Suprapubic skin (tissue), 4 donors: ENCODE data around the gene PLAC8. TPM values are rescaled to one million over a fixed set of nuclear protein-coding genes. Genes with fewer than 3 reads are reported as not detected.
"Not testable (repeated sequence)": the region's sequence is repeated elsewhere in the genome, so short reads cannot be mapped to it uniquely, and the experiment has no call there.

Experiments
- DNase-seq, 2 donors: peaks; one replicate each; pipeline ENCODE4 v3.0.0-alpha.2; 2019; ENCODE audit warnings: low spot score in 2 of 2
- H3K27ac ChIP-seq: fragments of 200-600 bp; sonication (generic); one replicate; pipeline ENCODE4 v1.5.1; 2019
- H3K27me3 ChIP-seq: fragments of 200-600 bp; sonication (generic); one replicate; pipeline ENCODE4 v1.5.1; 2019
- H3K36me3 ChIP-seq: fragments of 200-600 bp; sonication (generic); one replicate; pipeline ENCODE4 v1.5.1; 2019
- H3K4me1 ChIP-seq: fragments of 200-600 bp; sonication (generic); one replicate; pipeline ENCODE4 v1.5.1; 2019
- H3K4me3 ChIP-seq: fragments of 200-600 bp; sonication (generic); one replicate; pipeline ENCODE4 v1.5.1; 2019; ENCODE audit warnings: mild to moderate bottlenecking
- H3K9me3 ChIP-seq: fragments of 200-600 bp; sonication (generic); one replicate; pipeline ENCODE4 v1.5.1; 2019
- EP300 ChIP-seq: sonication (generic); formaldehyde crosslinking; IDR thresholded peaks from one replicate; pipeline ENCODE4 v1.6.1; 2017; ENCODE audit warnings: antibody characterized with exemption
- POLR2A ChIP-seq, 2 donors: fragments of 450-650 bp; IDR thresholded peaks; one replicate each; pipeline ENCODE4 v1.6.1; 2017; ENCODE audit warnings: antibody characterized with exemption in 2 of 2, mild to moderate bottlenecking in 2 of 2, moderate library complexity in 2 of 2
- POLR2AphosphoS5 ChIP-seq, 3 donors: sonication (generic); formaldehyde crosslinking; IDR thresholded peaks; one replicate each; pipeline ENCODE4 v1.6.1; 2017; ENCODE audit warnings: antibody characterized with exemption in 3 of 3
- WGBS: methylation state at CpG from one replicate; pipeline ENCODE4 v1.1.5; 2018; 5-methylcytosine and 5-hydroxymethylcytosine counted together
- total RNA-seq, 4 donors: library from RNA; depleted of rRNA; stranded (reverse); fragments of >200 nt; gene quantifications; one replicate each; pipeline ENCODE4 v1.1.0, GENCODE V29; 2016
- TF ChIP-seq, protein P1 (sequence below), 2 donors: fragments of 200-600 bp in 1 of 2; fragments of 450-650 bp in 1 of 2; sonication (generic) in 1 of 2; IDR thresholded peaks; one replicate each; pipeline ENCODE4 v1.5.1; 2016 to 2019; ENCODE audit warnings: antibody characterized with exemption in 2 of 2, mild to moderate bottlenecking in 1 of 2, moderate library complexity in 1 of 2

PLAC8 gene
- total RNA-seq, 4 donors from 2014 or later, result 1.3 TPM; not detected in 2

GRCh38 chr4:83043801-83044407 is 70.6 kb downstream of the PLAC8 start:
- Histone ChIP-seq H3K36me3 (no peaks in the 10 kb centered on the region), H3K27me3 (no peaks in the 10 kb centered on the region), H3K4me1 (peaks cover 7% of the 10 kb centered on the region), H3K9me3 (no peaks in the 10 kb centered on the region), H3K4me3 (no peak overlapping the region), H3K27ac (no peak overlapping the region)
- TF ChIP-seq POLR2AphosphoS5 (IDR thresholded peaks at IDR 0.05) (no peak), POLR2A (IDR thresholded peaks at IDR 0.05) (no peak), EP300 (no peak)
- TF ChIP-seq, protein P1, sequence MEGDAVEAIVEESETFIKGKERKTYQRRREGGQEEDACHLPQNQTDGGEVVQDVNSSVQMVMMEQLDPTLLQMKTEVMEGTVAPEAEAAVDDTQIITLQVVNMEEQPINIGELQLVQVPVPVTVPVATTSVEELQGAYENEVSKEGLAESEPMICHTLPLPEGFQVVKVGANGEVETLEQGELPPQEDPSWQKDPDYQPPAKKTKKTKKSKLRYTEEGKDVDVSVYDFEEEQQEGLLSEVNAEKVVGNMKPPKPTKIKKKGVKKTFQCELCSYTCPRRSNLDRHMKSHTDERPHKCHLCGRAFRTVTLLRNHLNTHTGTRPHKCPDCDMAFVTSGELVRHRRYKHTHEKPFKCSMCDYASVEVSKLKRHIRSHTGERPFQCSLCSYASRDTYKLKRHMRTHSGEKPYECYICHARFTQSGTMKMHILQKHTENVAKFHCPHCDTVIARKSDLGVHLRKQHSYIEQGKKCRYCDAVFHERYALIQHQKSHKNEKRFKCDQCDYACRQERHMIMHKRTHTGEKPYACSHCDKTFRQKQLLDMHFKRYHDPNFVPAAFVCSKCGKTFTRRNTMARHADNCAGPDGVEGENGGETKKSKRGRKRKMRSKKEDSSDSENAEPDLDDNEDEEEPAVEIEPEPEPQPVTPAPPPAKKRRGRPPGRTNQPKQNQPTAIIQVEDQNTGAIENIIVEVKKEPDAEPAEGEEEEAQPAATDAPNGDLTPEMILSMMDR (IDR thresholded peaks at IDR 0.05), result no peak
- WGBS, result 61% methylated on average over 14 of the region's 14 CpGs
- DNase-seq, result no peak

DNA sequence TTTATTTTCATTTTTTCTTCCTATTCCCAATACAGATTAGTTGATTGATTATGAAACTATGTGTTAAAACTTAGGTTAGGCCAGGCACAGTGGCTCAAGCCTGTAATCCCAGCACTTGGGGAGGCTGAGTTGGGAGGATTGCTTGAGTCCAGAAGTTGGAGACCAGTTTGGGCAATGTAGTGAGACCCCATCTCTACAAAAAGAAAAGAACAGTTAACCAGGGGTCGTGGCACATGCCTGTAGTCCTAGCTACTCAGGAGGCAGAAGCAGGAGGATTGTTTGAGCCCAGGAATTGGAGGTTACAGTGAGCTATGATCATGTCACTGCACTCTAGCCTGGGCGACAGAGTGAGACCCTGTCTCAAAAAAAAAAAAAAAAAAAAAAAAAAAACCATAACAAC is 71.4 kb downstream of the PLAC8 start:
- H3K4me1 ChIP-seq, DNase-seq, H3K36me3 ChIP-seq, H3K9me3 ChIP-seq, H3K4me3 ChIP-seq, H3K27me3 ChIP-seq, H3K27ac ChIP-seq: not testable (repeated sequence)
- WGBS, result 100% methylated on average over 2 of the region's 2 CpGs

GRCh38 chr4:83040269-83040668 is 74.3 kb downstream of the PLAC8 start:
- Histone ChIP-seq H3K4me3 (no peak overlapping the region), H3K27me3 (no peaks in the 10 kb centered on the region), H3K27ac (no peak overlapping the region), H3K4me1 (peaks cover 33% of the 10 kb centered on the region), H3K9me3 (no peaks in the 10 kb centered on the region), H3K36me3 (no peaks in the 10 kb centered on the region)
- no peak for DNase-seq
- TF ChIP-seq, protein P1 (IDR thresholded peaks at IDR 0.05), result no peak
- TF ChIP-seq POLR2AphosphoS5 (IDR thresholded peaks at IDR 0.05), result no peak
- 91% methylated on average over 3 of the region's 3 CpGs for WGBS

Other genes with a start within 250 kb of the PLAC8 start
- gene SEC31A, start 223.6 kb downstream of the PLAC8 start, total RNA-seq, result 100 to 1,000 TPM; 133 to 299 (median 161) TPM
- 1 to 10 TPM; 2.0 to 3.1 (median 2.6) TPM for gene THAP9, start 214.0 kb downstream of the PLAC8 start, total RNA-seq
- gene LIN54, start 103.9 kb downstream of the PLAC8 start, total RNA-seq, result 10 to 100 TPM in 3 of 4 donors, 1 to 10 TPM in 1; 8.6 to 17.4 (median 15.3) TPM
- 10 to 100 TPM; 36.3 to 59.5 (median 39.3) TPM for gene COPS4, start 79.5 kb downstream of the PLAC8 start, total RNA-seq
- 10 to 100 TPM in 3 of 4 donors, 1 to 10 TPM in 1; 8.0 to 17.2 (median 13.4) TPM for gene COQ2, start 170.1 kb upstream of the PLAC8 start, total RNA-seq
- gene HPSE, start 220.1 kb upstream of the PLAC8 start, total RNA-seq, result 10 to 100 TPM in 1 of 4 donors, 1 to 10 TPM in 3; 4.8 to 10.6 (median 9.3) TPM